Osteoblast (primary cell): ENCODE measurements around the gene QRICH1. TPM values are rescaled to one million over a fixed set of nuclear protein-coding genes. Genes with fewer than 3 reads are reported as not detected.

Experiments used
- DNase-seq: peaks from one replicate; pipeline ENCODE4 v3.0.0; 2011; ENCODE audit warnings: low spot score, mixed read lengths; ENCODE audit not compliant: insufficient read length; ENCODE audit errors: missing footprints
- H2AFZ ChIP-seq: 2 replicates; pipeline ENCODE4 v1.6.0; 2011; ENCODE audit warnings: mild to moderate bottlenecking, low read length
- H3K27ac ChIP-seq: 2 replicates; pipeline ENCODE4 v1.5.1; 2011; ENCODE audit warnings: mild to moderate bottlenecking, low read depth, low read length, moderate library complexity
- H3K27me3 ChIP-seq: 2 replicates; pipeline ENCODE4 v1.6.0; 2012; ENCODE audit warnings: mild to moderate bottlenecking, control low read depth, inconsistent platforms, low read length, moderate library complexity; ENCODE audit not compliant: insufficient read depth
- H3K36me3 ChIP-seq: 2 replicates; pipeline ENCODE4 v1.5.1; 2011; ENCODE audit warnings: mild to moderate bottlenecking, low read length, control low read depth, moderate library complexity; ENCODE audit not compliant: insufficient read depth
- H3K4me1 ChIP-seq: 2 replicates; pipeline ENCODE4 v1.5.1; 2011; ENCODE audit warnings: mild to moderate bottlenecking, low read length, control low read depth, moderate library complexity; ENCODE audit not compliant: insufficient read depth
- H3K4me2 ChIP-seq: 2 replicates; pipeline ENCODE4 v1.6.0; 2011; ENCODE audit warnings: mild to moderate bottlenecking, low read length; ENCODE audit not compliant: insufficient read depth
- H3K4me3 ChIP-seq: fragments of 200-600 bp; sonication (generic); 3 replicates; pipeline ENCODE4 v1.5.1; 2012; ENCODE audit warnings: mild to moderate bottlenecking, low read length, inconsistent platforms; ENCODE audit not compliant: insufficient read depth
- H3K79me2 ChIP-seq: 2 replicates; pipeline ENCODE4 v1.6.0; 2012; ENCODE audit warnings: mild to moderate bottlenecking, low read length, control low read depth, inconsistent platforms; ENCODE audit not compliant: insufficient read depth
- H3K9me3 ChIP-seq: 2 replicates; pipeline ENCODE4 v1.5.1; 2011; ENCODE audit warnings: low read depth, low read length, control low read depth
- H4K20me1 ChIP-seq: 2 replicates; pipeline ENCODE4 v1.6.0; 2012; ENCODE audit warnings: mild to moderate bottlenecking, low read length, control low read depth; ENCODE audit not compliant: insufficient read depth
- total RNA-seq: library from RNA; depleted of rRNA; stranded (reverse); fragments of >200 nt; gene quantifications from 2 replicates; pipeline ENCODE4 v1.2.3, GENCODE V29; 2012
- TF ChIP-seq, protein P1 (sequence below): IDR thresholded peaks from 2 replicates; pipeline ENCODE4 v1.5.1; 2011; ENCODE audit warnings: mild to moderate bottlenecking, low read depth, low read length, moderate library complexity; ENCODE audit errors: extremely low read depth

Gene QRICH1
- total RNA-seq, 1 donor: 167 TPM

- TF ChIP-seq, protein P1, sequence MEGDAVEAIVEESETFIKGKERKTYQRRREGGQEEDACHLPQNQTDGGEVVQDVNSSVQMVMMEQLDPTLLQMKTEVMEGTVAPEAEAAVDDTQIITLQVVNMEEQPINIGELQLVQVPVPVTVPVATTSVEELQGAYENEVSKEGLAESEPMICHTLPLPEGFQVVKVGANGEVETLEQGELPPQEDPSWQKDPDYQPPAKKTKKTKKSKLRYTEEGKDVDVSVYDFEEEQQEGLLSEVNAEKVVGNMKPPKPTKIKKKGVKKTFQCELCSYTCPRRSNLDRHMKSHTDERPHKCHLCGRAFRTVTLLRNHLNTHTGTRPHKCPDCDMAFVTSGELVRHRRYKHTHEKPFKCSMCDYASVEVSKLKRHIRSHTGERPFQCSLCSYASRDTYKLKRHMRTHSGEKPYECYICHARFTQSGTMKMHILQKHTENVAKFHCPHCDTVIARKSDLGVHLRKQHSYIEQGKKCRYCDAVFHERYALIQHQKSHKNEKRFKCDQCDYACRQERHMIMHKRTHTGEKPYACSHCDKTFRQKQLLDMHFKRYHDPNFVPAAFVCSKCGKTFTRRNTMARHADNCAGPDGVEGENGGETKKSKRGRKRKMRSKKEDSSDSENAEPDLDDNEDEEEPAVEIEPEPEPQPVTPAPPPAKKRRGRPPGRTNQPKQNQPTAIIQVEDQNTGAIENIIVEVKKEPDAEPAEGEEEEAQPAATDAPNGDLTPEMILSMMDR: no peak
- Histone ChIP-seq H3K79me2 (peaks cover 18% of the 10 kb centered on the region), H3K36me3 (peaks cover 9% of the 10 kb centered on the region), H3K4me1 (no peaks in the 10 kb centered on the region), H4K20me1 (peaks cover 2% of the 10 kb centered on the region), H3K27me3 (no peaks in the 10 kb centered on the region), H3K27ac (no peak overlapping the region), H3K4me3 (no peak overlapping the region), H3K9me3 (no peaks in the 10 kb centered on the region), H3K4me2 (no peak overlapping the region), H2AFZ (no peak overlapping the region)
- peak; percentile 34 for DNase-seq
Observed at GRCh38 chr3:48997714-48998637, 95.9 kb downstream of the QRICH1 start.

DNA sequence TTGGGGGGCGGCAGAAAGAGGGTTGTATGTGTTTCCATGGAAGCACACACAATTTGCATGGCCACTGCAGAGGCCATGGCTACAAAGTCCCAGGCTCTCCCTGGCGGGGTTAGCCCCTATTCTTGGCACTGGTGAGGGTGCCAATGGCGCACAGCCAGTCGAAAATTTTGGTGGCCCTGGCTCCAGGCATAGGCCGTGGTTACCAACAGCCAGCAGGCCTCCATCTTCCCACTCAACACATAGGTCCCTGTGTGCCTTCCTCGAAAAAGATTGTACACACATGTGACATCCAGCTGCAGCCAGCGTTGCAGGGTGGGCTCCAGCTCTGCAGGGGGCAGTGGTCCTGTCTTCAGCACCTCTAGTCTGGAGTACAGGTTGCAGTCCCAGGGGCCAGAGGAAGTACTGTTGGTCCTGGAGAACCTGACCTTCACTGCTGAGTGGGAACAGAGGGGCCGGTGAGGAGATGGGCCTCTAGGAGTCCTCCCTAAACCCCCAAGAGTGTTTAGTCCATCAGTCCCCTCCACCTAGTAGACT lies 96.7 kb downstream of the QRICH1 start:
- Histone ChIP-seq H3K27ac (no peak overlapping the region), H3K27me3 (no peaks in the 10 kb centered on the region), H3K9me3 (no peaks in the 10 kb centered on the region), H3K4me2 (no peak overlapping the region), H3K4me1 (no peaks in the 10 kb centered on the region), H3K36me3 (peaks cover 9% of the 10 kb centered on the region), H4K20me1 (peaks cover 2% of the 10 kb centered on the region), H3K79me2 (peaks cover 22% of the 10 kb centered on the region), H3K4me3 (no peak overlapping the region), H2AFZ (no peak overlapping the region)
- TF ChIP-seq, protein P1: no peak
- DNase-seq: no peak

GRCh38 chr3:48996640-48997039 lies 97.2 kb downstream of the QRICH1 start:
- H3K4me3 ChIP-seq: no peak overlapping the region
- H3K79me2 ChIP-seq: peaks cover 27% of the 10 kb centered on the region
- H4K20me1 ChIP-seq: peaks cover 6% of the 10 kb centered on the region
- TF ChIP-seq, protein P1: no peak
- no peak overlapping the region for H3K27ac ChIP-seq
- H3K36me3 ChIP-seq: peaks cover 9% of the 10 kb centered on the region
- no peak overlapping the region for H2AFZ ChIP-seq
- H3K9me3 ChIP-seq: no peaks in the 10 kb centered on the region
- peak; percentile 82 for DNase-seq
- H3K27me3 ChIP-seq: no peaks in the 10 kb centered on the region
- H3K4me2 ChIP-seq: no peak overlapping the region
- H3K4me1 ChIP-seq: peaks cover 3% of the 10 kb centered on the region

DNA sequence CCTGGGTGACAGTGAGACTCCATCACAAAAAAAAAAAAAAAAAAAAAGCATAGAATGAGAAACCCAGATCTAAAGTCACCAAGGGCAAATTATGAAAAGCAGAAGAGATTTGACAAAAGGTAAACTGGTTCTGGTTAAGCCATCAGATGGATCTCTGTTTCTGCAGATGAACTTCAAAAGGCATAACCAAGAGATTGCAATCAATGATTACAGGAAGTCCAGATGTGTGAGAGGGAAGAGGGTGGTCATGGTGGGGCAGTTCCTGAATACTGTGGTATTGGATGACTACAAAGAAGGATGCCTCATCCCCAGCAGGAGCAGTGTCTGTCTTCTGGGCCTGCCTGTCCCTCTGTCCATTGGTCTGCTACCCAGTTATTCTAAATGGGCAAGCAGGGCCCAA lies 100.0 kb downstream of the QRICH1 start:
- Histone ChIP-seq H2AFZ (no peak overlapping the region), H3K36me3 (peaks cover 9% of the 10 kb centered on the region), H3K4me2 (no peak overlapping the region), H3K27ac (no peak overlapping the region), H3K79me2 (peaks cover 47% of the 10 kb centered on the region), H4K20me1 (peaks cover 11% of the 10 kb centered on the region), H3K4me3 (no peak overlapping the region), H3K9me3 (no peaks in the 10 kb centered on the region), H3K4me1 (peaks cover 21% of the 10 kb centered on the region), H3K27me3 (no peaks in the 10 kb centered on the region)
- TF ChIP-seq, protein P1: no peak
- DNase-seq: no peak
